AG10803 (cell line): ENCODE measurements around the gene METTL9.
"Not testable (repeated sequence)": the region's sequence is repeated elsewhere in the genome, so short reads cannot be mapped to it uniquely, and the experiment has no call there.

ENCODE experiments used
- DNase-seq: peaks from one replicate; pipeline ENCODE4 v3.0.0; 2010; ENCODE audit warnings: low read depth
- H3K4me3 ChIP-seq: 2 replicates; pipeline ENCODE4 v1.5.1; 2011; ENCODE audit warnings: mild to moderate bottlenecking, low read length, control low read depth
- TF ChIP-seq, protein P1 (sequence below): conservative IDR thresholded peaks from 2 replicates; pipeline ENCODE4 v1.5.1; 2011; ENCODE audit warnings: mild to moderate bottlenecking, low read length, control low read depth, inconsistent platforms

Gene METTL9

DNA sequence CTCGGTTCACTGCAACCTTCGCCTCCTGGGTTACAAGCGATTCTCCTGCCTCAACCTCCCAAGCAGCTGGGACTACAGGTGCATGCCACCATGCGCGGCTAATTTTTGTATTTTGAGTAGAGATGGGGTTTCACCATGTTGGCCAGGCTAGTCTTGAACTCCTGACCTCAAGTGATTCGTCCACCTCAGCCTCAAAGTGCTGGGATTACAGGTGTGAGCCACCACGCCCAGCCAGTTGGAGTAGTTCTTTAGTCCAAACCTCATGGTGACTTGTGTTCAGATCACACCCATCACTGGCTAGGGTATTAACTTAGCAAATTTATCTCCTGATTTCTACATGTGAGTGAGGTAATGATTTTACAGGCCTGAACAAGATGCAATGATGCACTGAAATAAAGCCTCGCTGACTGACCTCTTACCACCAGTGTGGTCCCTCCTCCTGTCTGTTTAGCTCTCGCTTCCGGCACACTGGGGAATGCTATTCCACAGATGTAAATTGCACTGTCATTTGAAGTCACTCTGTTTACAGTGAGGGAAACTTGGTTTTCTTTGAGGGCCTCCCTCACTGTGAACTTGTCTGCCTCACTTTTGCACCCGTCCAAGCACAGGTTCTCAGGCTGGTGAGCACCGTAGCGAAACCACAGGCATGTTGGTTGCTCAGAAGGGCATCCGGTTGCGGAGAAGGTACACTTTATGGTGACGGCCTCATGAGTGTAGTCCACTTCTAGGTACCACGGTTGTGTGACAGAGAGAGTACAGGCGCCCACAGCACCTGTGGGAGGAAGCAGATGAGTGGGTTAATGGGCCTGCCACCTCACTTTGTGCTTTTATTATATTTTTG, 47.6 kb downstream of the METTL9 start:
- TF ChIP-seq, protein P1, sequence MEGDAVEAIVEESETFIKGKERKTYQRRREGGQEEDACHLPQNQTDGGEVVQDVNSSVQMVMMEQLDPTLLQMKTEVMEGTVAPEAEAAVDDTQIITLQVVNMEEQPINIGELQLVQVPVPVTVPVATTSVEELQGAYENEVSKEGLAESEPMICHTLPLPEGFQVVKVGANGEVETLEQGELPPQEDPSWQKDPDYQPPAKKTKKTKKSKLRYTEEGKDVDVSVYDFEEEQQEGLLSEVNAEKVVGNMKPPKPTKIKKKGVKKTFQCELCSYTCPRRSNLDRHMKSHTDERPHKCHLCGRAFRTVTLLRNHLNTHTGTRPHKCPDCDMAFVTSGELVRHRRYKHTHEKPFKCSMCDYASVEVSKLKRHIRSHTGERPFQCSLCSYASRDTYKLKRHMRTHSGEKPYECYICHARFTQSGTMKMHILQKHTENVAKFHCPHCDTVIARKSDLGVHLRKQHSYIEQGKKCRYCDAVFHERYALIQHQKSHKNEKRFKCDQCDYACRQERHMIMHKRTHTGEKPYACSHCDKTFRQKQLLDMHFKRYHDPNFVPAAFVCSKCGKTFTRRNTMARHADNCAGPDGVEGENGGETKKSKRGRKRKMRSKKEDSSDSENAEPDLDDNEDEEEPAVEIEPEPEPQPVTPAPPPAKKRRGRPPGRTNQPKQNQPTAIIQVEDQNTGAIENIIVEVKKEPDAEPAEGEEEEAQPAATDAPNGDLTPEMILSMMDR: no peak
- no peak overlapping the region for H3K4me3 ChIP-seq
- DNase-seq: no peak

DNA sequence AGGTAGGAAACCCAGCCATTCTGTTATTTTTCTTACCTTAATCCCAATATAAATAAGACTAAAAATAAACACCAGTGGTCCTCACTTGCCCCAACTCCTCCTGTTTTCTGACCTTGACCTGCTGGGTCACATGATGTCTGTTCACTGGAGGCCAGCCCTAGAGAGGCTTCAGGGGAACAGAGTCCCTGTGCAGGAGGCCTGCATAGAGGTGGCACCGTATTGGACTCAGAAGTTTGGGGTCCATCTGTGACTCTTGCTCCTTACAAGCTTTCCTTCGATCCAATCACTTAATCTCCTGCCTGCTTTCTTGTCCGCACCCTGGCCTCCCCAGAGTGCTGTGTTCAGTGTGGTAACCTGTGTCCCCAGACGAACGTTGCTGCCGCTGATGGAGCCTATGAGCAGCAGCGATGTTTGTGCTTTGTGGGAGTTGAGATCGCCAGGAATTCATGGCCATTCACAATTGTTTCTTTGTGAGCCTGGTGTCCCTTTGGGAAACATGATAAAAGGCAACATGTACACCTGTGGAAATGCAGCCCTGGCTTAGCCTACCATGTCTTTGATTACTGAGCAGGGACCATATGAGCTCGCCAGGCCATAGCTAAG, 48.3 kb downstream of the METTL9 start:
- TF ChIP-seq, protein P1: no peak
- H3K4me3 ChIP-seq: no peak overlapping the region
- no peak for DNase-seq

DNA sequence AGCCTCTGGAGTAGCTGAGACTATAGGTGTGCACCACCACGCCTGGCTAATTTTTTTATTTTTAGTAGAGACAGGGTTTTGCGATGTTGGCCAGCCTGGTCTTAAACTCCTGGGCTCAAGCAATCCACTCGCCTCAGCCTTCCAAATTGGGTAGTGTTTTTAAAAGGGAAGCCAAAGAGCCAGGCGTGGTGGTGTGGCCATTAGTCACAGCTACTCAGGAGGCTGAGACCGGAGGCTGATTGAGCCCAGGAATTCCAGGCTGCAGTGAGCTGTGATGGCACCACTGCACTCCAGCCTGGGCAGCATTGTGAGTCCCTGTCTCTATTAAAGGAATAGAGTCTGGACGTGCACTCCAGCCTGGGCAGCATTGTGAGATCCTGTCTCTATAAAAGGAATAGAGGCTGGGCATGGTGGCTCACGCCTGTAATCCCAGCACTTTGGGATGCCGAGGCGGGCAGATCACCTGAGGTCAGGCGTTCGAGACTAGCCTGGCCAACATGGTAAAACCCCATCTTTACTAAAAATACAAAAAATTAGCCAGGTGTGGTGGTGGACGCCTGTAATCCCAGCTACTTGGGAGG, 50.5 kb downstream of the METTL9 start:
- H3K4me3 ChIP-seq, DNase-seq: not testable (repeated sequence)

DNA sequence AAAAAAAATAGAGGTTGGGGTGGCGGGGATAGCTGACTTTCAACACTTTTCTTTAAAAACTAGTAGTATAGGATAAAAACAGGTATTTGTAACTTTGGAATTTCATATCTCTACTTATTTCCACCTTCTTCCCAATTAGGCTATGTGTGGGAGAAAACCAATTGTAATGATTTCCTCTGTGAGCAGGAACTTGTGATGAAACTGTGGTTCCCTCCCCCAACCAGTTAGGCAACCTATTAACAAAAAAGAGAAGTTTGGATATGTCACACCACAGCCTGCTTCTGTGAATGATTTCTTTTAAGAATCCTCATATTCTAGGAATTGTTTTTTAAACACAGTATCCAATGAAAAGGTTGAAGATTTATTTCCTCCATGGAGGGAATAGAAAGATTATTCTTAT, 51.1 kb downstream of the METTL9 start:
- H3K4me3 ChIP-seq: no peak overlapping the region
- TF ChIP-seq, protein P1: no peak
- peak; percentile 41 for DNase-seq

DNA sequence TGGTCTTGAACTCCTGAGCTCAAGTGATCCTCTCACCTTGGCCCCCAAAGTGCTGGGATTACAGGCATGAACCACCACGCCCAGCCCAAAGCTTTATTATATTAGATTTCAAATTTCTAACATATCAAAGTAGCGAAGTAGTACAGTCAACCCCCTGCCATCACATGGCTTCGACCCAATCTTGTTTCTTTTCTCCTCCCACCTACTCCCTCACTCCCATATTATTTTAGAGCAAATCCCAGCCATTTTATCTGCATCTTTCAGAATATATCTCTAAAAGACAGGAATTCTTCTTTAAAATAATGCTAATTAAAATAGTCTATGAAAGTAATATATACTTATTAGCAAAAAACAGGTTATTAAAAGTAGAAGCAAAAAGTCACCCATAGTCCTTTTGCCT, 52.1 kb downstream of the METTL9 start:
- TF ChIP-seq, protein P1: no peak
- DNase-seq: no peak
- no peak overlapping the region for H3K4me3 ChIP-seq

DNA sequence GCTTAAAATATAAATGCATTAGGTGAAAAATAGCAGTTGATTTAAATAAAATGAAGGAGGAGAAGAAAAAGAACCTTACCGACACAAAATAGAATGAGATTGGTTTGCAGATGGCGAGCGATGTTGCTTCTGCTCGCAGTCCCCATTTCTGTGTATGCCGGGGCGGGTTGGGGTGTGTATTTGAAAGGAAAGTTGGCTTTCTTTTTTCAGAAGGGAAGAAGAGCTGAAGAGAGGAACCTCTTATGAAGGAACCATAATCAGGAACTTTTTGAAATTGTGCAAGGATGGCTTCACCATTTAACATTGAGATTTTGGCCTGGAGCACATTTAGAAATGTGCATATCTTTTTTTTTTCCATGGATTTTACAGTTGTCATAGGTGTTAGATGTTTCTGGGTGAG, 53.1 kb downstream of the METTL9 start, which contains the start of gene IGSF6:
TSS of gene IGSF6 (minus strand) at position 156 of the 400 bp plus-strand sequence. CDS start at position 146, 10 bp downstream.
- TF ChIP-seq, protein P1: no peak

DNA sequence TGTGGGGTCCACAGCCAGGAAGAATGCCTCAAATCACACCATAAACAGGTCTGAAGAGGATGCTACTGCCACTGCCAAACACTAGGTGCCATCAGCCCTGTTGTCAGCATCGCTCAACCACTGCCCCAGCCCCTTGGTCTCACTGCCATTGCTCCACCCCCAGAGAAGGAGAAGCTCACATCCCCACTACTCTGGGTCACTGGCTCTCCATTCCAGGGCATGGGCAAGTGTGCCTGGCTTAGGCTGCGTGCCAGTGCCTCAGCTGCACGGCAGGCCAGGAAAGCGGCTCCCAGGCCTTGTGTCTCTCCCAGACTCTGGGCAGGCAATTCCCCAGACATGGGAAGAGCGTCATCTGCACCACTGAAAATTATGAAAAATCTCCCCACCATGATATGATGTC, 54.2 kb downstream of the METTL9 start:
- TF ChIP-seq, protein P1: no peak
- DNase-seq: no peak
- H3K4me3 ChIP-seq: no peak overlapping the region

More for the DNA sequence above, 53.1 kb downstream of the METTL9 start, which contains the start of gene IGSF6:
- DNase-seq: no peak
- H3K4me3 ChIP-seq: no peak within 1 kb of the TSS
